Measurements from ENCODE around the gene CHRNA10. TPM values are rescaled to one million over a fixed set of nuclear protein-coding genes. Genes with fewer than 3 reads are reported as not detected.

The CHRNA10 gene, protein sequence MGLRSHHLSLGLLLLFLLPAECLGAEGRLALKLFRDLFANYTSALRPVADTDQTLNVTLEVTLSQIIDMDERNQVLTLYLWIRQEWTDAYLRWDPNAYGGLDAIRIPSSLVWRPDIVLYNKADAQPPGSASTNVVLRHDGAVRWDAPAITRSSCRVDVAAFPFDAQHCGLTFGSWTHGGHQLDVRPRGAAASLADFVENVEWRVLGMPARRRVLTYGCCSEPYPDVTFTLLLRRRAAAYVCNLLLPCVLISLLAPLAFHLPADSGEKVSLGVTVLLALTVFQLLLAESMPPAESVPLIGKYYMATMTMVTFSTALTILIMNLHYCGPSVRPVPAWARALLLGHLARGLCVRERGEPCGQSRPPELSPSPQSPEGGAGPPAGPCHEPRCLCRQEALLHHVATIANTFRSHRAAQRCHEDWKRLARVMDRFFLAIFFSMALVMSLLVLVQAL
- total RNA-seq, result 0.16 and 0.94 TPM in 2 replicates

GRCh38 chr11:3671334-3672254, at the start of gene CHRNA10:
TSS of gene CHRNA10 (minus strand) at chr11:3671384. CDS start at chr11:3671312, 72 bp downstream.

DNA sequence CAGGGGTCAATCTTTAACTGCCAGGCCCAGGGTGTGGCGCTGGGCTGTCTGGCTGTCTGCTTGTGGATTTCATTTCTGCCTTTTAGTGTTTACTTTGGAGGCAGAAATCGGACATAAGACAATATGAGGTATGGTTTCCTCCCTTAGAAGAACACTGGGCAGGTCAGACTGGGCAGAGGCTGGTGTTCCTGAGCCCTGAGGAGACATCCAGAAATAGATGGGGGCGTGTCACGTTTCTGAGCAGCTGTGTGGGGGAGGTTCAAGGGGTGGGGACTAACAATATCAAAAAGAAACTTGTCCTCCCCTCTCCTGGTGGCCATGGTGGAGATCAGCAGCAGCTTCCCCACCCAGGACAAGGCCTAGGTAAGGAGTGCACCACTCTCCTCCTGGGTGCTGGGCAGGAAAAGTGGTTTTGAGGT, 26.4 kb downstream of the CHRNA10 start, which contains the start of gene ART1:
Gene ART1 (plus strand): TSS at position 312 of the 419 bp plus-strand sequence. CDS start 14,086 bp downstream, outside the sequence.

DNA sequence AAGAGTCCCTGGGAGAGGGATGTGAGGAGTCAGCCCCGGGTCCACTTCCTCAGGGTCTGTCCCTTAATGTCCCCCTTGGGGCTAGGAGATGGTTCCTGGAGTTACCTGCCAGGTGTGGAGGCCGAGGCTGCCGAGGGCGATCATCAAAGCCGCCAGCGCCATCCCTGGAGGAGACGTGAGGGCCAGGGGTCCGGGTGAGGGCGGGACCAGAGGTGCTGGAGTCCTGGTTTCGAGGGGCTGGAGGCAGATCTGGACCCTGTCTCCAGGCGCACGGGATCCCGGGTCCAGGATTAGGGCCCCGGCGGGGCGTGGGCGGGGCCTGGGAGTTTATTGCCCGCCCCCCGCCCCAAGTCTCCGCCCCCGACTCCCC, 29.5 kb downstream of the CHRNA10 start, which contains the start of gene ART5:
Gene ART5 (minus strand): TSS at position 292 of the 370 bp plus-strand sequence. CDS start 130 bp downstream, at position 162.

Other genes with a start within 250 kb of the CHRNA10 start
- gene ART5, start 29.4 kb downstream of the CHRNA10 start, total RNA-seq, result not detected in 2 replicates
- gene ART1, start 26.3 kb downstream of the CHRNA10 start, total RNA-seq, result not detected in 2 replicates
- gene NUP98, start 126.2 kb upstream of the CHRNA10 start, total RNA-seq, result 62.2 and 124 TPM in 2 replicates
- gene PGAP2, start 137.2 kb upstream of the CHRNA10 start, total RNA-seq, result 6.8 and 13.0 TPM in 2 replicates
- 11.0 and 19.6 TPM in 2 replicates for gene RHOG, start 169.6 kb upstream of the CHRNA10 start, total RNA-seq
- 19.4 and 48.3 TPM in 2 replicates for gene STIM1, start 184.3 kb upstream of the CHRNA10 start, total RNA-seq